Islet of Langerhans (tissue), 1 donor: ENCODE results near the gene MARCHF9.

ENCODE experiments used
- FAIRE-seq: peaks from one replicate; lab custom pipeline; 2011; peaks lifted over from hg19 to GRCh38; lab: Jason Lieb, UNC

MARCHF9 gene

DNA sequence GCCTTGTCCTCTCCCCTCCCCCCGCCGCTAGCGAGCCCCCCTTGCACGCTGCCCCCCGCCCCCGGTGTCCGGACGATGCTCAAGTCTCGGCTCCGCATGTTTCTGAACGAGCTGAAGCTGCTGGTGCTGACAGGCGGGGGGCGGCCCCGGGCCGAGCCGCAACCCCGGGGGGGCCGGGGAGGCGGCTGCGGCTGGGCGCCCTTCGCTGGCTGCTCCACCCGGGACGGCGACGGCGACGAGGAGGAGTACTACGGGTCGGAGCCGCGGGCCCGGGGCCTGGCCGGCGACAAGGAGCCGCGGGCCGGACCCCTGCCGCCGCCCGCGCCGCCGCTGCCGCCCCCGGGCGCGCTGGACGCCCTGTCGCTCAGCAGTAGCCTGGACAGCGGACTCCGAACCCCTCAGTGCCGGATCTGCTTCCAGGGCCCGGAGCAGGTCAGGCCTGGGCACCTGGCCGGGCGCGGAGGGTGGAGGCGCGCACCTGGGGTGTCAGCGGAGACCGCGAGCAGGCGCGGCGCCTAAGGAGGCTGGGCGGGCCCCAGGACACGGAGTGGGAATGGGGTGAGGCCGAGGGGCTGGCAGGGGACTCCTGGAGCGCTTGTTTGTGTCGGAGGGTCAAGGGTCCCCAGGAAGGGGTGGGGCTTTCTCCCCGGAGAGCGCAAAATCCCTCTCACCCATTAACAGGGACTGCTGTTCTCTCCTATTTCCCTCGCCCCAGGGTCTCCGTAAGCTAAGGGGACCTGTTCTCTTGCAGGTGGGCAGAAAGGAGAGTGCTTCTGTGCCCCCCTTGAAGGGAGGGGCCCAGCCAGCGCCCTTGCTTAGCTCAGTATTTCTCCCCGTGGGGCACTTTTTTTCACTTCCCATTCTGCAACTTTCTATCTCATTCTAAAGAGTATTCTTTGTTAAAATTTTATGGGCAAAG is 810 bp downstream of the MARCHF9 start:
- FAIRE-seq, result no peak

DNA sequence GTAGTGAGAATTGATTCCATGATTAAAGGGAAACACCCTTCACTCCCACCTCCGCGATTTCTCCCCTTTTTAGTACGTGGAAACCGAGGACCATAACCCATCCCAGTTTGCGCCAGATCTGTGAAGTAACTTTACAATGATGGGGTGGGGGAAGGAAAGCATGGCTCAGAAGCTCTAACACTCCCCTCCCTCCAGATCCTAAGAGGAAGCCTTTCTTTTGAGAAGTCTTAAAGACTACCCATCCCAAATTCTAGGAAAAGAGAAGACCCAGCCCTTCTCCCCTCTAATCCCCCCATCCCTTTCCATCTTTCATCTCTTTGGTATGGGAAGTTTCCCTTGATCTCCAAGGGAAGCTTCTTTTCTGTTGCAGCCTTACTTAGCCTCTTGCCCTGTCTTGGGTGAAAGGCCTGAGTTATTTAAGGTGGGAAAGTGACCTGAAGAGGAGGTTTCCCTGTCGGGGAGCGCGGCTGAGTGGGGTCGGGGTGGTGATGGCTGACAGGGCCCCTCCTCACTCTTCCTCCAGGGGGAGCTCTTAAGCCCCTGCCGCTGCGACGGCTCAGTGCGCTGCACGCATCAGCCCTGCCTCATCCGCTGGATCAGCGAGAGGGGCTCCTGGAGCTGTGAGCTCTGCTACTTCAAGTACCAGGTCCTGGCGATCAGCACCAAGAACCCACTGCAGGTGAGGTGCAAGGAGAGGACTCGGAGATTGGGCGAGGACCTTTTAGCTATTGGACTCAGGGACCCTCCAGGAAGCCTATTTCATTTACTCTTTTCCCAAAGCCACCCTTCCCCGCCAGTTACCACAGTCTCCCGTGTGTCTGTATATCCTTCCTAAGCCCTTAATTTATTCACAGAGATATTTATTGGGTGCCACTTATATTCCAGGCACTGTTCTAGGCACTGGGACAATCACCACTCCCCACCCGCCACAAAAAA is 1.8 kb downstream of the MARCHF9 start:
- FAIRE-seq, result no peak

DNA sequence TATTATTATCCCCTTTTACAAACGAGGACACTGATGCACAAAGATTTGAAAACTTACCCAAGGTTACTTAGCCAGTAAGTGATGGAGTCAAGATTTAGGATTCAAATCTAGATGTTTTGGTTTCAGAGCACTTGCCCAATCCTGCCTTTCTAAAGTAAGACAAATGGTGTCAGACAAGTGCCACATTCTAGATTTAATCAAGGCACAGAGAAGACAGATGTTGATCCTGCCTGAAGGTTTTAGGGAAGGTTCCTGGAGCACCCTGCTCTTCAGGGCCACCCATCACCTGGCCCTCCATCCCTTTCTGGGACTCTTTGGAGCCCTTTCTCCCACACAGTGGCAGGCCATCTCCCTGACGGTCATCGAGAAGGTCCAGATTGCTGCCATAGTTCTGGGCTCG is 2.9 kb downstream of the MARCHF9 start:
- no peak for FAIRE-seq

DNA sequence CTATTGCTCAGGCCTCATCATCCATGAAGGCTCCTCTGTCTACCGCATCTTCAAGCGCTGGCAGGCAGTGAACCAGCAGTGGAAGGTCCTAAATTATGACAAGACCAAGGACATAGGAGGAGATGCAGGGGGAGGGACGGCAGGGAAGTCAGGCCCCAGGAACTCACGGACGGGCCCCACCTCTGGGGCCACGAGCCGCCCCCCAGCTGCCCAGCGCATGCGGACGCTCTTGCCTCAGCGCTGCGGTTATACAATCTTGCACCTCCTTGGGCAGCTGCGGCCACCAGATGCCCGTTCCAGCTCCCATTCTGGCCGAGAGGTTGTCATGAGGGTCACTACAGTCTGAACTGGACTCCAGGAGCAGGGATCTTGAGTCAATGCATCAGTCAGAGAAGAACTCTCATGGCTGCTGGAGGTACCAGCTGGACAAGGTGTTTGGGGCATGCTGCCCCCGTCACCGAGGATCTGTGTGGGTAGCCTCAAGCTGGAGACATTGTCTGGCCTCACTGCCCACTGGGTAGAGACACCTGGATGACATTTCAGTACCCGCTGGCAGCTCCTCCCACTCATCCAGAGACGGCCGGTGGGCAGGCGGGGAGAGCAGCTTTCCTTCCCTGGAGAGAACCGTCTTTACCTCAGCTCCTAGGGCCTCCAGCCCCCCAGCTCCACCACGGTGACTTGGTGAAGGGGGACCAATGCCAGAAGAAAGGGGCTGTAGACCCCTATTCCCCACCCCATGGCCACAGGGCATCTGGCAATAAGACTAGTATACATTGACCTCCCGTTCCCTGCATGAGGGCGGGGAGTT is 3.9 kb downstream of the MARCHF9 start:
- no peak for FAIRE-seq

DNA sequence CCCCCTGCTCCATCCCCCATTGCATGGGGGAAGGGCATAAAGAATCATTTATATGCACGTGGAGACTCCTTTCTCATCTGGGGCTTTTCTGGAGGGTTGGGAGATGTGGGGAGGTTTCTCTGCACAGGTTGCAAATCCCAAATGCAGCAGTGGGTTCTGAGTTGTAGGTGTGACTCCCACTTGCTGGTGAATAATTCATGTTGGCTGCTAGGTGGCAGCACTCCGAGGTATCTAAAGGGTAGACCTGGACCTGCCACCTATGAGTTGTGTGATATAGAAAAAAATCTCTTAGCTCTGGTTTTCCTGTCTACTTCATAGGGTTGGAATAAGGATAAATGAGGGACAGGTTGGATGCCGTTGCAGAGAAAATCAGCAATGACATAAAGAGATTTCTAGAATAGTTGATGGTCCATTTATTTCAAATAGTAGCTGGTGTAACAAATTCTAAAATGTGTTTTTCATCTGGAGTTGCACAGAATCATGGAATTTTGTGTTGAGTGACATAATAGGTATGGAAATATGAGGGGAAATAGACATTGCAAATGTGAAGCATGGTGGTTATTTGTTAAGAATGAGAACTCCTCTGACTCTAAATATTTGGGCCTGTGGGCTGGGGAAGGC is 4.6 kb downstream of the MARCHF9 start:
- FAIRE-seq, result no peak

DNA sequence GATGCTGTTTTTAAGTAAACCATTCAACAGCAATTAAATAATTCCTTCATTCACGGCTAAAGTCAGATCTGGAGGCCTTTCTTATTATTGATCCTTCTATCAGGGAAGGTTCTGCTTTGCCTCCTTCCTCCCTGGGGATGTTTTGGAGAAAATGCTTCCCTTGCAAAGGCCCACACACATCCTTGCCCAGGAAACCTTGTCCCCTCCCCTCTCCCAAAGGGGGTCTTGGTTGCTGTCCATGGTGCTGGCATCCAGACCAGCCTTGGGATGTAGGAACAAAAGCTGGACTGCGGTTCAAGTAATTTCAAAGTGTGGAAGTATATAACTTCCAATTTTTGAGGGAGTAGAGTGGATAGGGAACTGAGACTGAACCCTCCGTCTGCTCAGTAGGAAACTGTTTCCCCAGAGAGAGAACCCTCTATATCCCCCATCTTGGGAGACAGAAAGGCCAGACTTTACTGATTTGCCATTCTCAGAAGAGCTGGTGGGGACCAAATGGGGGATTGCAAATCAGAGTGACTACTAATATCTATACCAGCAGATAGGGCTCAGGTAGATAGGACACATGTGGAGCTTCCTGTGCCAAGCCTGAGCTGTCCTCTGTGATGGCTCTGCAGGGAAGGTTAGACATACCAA is 5.6 kb downstream of the MARCHF9 start:
- no peak for FAIRE-seq

DNA sequence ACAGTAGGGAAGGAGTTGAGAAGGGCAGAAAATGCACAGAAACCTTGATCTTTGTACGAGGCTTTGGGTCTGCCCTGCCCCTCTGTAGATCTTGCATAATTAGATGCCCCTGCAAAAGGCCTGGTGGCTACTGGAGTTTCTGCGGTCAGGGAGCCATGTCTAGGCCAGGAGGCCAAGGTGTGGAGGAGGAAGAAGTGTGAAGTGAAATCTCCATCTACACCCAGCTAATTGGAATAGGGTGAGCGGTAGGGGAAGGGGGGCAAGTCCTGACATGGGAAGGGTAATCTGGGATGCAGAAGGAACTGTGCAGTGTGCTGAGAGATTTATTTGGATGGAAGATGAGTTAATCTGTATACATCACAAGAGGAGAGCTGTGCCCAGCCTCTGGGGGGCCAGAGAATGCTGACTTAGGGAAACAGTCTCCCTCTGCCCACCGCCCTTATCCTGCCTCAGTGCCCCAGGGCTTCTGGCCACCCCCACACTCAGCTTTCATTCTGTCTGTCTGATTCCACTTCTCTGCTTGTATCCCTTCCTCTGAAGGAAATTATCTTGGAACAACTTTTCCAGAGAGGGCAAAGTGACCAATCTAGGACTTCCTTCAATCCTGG is 6.6 kb downstream of the MARCHF9 start:
- FAIRE-seq, result no peak

DNA sequence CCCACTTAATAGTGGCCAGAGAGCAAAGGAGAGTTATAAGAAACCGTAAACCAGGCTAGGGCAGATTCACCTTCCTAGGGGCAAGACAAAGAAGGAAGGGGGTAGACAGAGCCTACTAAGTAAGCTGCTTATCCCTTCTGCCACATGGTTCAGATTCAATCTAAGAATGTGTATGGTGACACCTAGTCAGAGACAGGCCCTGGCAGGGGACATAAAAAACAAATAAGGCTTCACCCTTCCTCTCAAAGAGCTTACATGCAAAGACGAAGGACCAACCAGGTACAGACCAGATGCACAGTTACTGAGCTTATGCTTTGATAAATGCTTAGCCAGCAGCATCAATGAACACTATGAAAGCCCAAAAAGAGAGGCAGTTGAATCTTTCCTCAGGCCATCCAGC is 7.6 kb downstream of the MARCHF9 start:
- no peak for FAIRE-seq

DNA sequence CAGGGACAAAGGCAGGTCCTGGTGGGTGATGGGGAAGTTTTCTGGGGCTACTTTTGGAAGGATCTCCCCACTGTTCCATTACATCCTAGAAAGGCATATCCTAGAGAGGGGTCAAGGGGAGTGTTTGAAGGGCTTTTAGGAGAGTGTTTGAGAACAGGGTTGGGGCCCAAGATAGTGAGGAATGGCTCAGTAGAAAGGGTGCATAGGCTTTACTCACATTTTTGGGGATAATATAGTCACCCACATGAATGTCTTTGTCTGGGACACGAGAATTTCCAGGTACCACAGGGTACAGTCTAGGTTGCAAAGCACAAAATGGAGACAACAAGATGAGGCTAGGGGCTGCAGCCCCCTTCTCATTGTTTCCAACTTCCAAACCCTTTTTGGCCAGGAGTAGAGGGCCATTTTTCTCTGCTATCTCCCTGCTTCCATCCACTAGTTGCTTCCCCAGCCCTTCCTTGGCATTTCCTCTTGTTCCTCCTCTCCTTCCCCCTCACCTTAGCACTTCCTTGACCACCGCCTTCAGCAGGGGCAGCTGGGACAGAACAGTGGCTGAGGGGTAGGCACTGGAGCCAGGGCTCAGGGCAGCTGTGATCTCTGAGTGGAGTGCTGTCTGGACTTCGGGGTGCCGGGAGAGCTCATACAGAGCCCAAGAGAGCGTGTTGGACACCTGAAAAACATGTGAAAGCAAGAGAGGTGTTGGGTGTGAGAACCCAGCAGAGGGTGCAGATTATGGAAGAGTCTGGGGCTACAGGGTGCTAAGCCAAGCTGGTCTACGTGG is 9.2 kb downstream of the MARCHF9 start:
- no peak for FAIRE-seq

DNA sequence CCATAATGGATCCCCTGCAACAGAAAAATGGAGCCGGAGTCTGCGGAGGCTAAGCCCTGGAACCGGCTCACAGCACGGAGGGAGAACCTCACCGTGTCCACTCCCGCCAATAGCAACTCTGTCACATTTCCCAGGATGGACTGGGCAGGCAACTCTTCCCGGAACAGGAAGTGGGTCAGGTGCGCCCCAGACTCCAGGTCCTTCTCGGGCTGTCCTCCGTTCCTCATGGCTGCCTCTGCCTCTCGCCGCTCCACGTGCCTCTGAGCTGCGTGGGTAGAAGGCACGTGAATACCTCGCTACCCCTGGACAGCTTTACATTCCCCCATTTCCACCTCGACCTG is 9.7 kb downstream of the MARCHF9 start:
- FAIRE-seq, result no peak

DNA sequence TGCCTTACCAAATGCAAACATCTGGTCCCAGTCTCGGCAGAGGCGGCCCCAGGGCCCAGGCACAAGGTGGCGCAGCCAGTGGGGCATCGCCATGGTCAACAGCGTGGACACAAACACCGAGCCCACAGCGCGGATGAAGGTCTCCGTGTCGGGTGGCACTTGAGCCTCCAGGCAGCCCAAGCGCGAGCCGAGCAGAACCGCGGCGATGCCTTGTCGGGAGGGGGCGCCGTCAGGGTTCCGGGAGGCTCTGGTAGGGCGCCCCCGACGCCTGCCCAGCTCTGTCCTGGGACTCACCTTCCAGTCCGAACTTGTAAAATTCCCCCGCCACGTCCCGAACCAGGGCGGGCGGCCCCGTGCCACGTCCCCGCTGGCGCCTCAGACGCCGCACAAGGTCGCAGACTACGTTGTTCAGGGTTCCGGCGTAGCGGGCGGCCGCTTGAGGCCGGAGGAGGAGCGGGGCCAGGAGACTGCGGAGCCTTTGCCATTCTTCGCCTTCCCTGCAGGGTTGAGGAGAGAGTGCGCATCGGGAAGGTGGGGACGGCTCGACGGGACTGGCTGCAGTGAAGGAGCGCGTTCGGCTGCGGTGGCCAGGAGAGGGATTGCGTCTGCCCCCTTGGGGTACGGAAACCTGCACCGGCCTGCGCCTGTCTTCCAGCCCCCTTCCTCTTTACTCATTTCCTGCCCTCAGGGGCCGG is 10.2 kb downstream of the MARCHF9 start:
- no peak for FAIRE-seq

DNA sequence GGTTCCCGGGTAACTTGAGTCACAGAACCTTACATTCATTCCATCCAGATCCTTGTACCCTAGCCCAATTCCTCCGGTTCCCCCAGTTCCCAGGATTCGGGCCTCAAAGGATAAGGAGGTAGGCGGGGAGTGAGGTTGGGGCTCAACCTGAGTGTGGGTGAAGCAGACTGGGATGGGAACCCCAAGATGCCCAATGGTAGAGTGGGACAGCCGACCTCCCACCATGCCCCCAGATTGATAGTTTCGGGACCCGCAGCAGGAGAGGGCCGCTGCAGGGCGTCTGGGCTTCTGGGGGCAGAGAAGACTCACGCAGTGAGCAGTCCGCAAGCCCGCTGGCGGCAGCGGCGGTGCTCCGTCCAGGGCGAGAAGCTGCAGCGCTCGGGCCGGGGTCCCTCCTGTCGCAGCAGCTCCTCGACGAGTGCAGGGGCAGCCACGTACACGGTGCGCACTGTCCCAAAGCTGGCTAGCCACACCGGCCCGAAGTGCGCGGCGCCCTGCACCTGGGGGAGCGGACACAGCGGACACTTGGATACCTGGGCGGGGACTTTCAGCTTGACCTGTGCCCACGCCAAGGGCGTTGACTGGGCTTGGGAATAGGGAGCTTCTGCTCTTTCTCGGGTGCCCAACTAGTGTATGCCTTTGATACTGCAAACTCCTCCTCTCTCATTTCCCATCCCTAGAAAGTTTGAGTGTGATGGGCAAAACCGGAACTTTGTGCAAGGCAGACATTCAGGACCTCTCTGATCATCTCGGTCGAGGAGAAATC is 11.0 kb downstream of the MARCHF9 start:
- FAIRE-seq, result no peak

DNA sequence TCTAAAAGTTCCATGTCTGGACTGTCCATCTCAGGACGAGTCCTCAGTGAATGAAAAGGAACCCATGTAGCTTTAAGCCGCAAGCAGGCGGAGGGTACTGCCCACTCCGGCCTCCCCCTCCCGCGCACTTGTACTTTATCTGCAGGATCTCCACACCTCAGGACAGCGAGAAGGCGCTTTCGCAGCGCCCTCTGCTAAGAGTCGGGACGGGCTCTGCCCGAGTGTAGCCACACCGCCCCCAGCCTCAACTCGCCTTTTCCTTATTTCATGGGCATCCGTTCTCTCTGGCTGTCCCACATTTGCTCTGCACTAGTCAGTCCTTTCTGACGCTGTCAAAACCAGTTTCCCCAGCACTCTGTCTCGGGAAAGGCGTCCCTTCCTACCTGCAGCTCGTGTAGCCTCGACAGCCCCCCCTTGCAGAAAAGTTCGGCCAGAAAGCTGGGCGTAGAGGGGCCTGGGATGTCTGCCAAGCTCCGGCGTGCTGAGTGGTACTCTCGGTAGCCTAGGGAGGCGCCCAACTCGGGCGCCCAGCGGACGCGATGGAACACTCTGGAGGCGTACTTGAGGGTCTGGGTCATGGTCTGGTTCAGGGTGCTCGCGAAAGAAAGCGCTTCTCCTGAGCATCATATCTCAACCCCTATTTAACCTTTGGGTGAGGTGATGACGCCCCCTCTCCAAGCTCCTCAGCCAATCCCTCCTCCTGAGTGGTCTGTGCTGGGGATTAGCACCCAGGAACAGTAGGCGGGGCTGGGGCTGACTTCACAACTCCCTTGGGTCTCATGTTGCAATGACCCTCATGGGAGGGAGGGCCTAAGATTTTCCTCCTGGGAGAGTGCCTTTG is 11.8 kb downstream of the MARCHF9 start, which contains the start of gene CYP27B1:
TSS of gene CYP27B1 (minus strand) at position 615 of the 841 bp plus-strand sequence. CDS start at position 578, 37 bp downstream.
- FAIRE-seq, result no peak

DNA sequence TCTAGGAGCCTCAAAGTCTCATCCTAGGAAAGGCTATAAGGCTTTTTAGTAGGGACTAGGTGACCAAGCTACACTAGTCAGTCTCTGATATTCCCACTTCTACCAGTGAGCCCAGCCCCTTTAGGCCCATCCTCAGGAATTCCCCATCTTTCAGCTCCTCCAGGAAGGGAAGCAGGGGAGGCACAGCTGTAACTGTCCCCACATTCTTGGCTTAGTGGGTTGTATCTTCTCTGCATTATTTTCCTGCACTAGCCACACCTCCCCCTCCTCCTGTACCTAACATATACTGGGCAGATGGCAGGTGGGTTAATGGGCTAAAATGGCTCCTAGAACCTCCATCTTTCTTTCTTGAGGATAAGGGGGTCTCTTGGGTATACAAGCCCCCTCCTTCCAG is 12.4 kb downstream of the MARCHF9 start:
- no peak for FAIRE-seq

DNA sequence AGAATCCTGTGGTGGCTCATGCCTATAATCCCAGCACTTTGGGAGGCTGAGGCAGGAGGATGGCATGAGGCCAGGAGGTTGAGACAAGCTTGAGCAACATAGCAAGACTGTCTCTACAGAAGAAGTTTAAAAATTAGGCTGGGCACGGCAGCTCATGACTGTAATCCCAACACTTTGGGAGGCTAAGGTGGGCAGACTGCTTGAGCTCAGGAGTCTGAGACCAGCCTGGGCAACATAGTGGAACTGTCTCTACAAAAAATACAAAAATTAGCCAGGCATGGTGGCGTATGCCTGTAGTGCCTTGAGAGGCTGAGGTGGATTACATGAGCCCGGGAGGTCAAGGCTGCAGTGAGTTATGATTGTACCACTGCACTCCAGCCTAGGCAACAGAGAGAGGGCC is 13.0 kb downstream of the MARCHF9 start:
- FAIRE-seq, result no peak

DNA sequence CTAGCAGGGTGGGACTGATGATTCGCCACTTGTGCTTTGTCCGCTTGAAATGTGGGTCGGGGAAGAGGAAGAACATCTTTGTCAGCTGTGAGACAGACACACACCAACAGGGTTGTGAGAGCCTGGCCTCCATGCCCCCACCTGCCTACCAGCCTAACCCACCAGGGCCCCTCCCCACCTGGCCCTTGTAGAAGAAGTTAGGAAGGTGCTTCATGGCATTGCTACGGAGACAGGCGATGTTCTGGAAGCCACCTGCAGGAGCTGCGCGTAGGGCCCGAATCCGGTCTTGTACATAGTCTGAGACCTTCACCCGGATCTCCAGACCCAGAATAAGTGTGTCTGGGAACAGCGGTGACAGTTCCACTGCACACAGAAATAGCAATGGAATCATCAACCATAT is 14.7 kb downstream of the MARCHF9 start:
- FAIRE-seq, result no peak

DNA sequence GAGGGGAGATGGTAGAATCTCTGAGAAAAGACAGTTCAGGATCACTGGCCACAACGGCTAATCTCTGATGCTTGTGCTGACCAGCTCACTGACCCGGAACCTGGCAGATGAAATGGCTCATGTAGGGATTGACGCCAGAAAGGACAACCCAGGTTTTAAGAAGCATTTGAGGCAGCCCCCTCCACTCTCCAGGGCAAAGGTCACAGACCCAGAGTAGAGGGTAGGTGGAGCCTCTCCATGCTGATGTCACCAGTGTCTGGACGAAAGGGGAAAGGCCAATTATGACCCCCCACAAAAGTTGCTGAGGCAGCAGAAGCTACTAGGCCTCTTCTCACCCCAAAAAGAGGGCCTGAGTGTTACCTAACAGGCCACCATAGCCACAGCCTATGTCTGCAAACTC is 15.8 kb downstream of the MARCHF9 start:
- no peak for FAIRE-seq
